CD4-positive, alpha-beta T cell treated with Interleukin-4 for 1 hour (primary cell): ENCODE results near the gene KCTD8.
"Not testable (repeated sequence)": the region's sequence is repeated elsewhere in the genome, so short reads cannot be mapped to it uniquely, and the experiment has no call there.

Experiments
- DNase-seq, 2 donors: peaks; one replicate each; pipeline ENCODE4 v3.0.0-alpha.2; 2020 to 2022

KCTD8 gene

DNA sequence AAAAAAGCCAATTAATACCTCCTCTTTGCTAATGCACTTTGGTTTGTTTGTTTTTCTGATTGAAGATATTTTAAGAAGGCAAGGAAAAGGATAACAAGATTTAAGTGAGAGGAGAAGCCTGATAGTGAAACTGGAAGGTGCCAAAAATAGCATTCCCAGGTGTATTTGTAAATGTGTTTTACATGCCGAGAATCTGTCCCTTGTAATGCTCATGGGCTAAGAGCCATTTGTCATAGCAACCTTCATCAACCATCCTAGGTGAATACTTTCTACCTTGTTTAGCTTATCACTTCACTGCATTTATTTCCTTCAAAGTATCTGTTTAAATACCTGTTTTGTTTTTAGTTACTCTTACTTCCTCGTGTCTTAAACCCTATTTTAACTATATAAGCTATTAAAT is 127.8 kb downstream of the KCTD8 start:
- DNase-seq = no peak

DNA sequence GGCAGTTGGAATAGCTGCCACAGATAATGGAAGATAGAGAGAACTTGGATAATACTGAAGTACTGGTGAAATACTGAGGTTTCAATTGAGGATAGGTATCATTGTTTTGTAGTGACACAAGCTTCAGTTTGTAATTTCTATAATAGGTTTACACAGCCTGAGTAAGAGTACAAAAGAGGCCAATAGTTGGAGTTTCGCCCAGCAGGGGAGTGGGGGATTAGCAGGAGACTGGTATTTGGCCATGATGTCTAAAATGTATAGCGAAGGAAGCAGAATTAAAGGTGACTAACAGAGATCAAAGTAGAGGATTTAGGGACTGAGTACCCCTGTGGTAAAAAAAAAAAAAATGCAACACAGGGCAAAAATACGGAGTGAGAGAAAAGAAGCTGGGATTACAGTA is 129.5 kb downstream of the KCTD8 start:
- DNase-seq = no peak

DNA sequence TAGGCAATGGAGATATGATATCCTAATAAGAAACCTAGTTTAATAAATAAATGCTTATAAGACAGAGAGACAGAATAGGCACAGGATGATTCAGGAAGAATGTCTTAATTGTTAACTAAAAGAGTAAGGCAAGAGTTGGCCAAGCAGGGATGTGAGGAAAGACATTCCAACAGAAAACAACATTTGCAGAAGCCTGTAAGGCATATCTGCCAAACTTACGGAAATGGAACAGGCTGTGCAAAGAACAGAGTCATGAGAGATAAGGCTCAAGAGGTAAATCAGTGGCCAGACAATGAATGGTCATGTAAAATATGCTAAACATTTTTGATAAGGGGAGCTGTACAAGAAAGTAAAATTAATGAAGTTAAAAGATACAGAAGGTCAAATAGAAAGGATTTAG is 134.9 kb downstream of the KCTD8 start:
- no peak for DNase-seq

DNA sequence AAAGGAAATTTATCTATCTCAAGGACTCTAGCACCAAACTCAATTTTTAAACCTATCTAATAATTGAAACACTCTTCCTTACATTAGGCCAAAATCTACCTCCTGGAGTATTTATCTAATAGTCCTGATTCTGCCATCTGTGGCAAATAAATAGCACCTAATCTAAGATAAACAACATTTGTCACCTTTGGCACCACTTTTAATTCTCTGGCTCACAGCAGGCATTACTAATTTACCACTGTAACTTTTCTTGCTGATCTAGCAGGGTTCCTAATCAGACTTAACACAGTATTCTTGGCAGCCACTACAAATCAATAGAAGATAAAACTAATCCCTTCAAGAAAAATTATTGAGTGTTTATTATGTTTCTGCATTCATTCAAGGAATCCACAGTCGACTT is 161.1 kb downstream of the KCTD8 start:
- DNase-seq = no peak

GRCh38 chr4:44279469-44279868 is 169.1 kb downstream of the KCTD8 start:
- no peak for DNase-seq

GRCh38 chr4:44279066-44279465 is 169.5 kb downstream of the KCTD8 start:
- no peak for DNase-seq

- DNase-seq = no peak
Observed at GRCh38 chr4:44257461-44257860, 191.1 kb downstream of the KCTD8 start.

- DNase-seq = no peak
Observed at GRCh38 chr4:44256414-44256813, 192.2 kb downstream of the KCTD8 start.

GRCh38 chr4:44237643-44238042 is 211.0 kb downstream of the KCTD8 start:
- no peak for DNase-seq

DNA sequence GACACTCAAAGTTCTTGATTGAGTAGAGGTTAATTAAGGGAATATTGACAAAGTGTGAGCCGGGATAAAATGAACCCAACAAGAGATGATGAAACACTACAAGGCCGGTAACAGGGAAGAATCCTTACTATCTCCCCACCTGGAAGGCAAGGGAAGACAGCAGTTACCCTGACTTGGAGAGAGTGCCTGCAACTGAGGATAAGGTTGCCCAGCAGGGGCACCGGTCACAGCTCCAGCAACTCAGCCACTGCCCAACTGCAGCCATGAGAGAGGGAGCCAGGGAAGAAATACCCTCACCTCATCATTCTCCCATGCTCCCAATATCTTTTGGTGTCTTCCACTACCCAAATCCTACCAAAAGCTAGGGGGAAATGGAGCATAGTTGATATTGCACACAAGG is 212.7 kb downstream of the KCTD8 start:
- DNase-seq = no peak

- DNase-seq = no peak
Observed at GRCh38 chr4:44232262-44232661, 216.3 kb downstream of the KCTD8 start.

DNA sequence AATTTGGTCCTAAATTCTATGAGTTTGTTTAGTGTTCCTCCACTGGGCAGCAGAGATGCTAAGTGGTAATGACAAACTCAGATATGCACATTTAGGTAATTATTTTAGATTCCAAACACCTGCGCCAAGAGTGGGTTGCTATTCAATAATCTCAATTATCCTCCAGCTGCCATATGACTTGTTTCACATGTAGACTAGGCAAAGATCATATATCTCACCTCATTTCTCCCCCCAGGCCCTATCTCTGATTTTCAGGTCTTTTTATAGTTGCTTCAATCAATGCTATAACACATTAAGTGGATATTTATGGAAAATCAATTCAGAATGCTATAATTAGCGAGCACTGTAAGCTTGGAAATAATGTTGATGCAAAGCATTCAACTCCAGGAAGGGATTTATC is 217.6 kb downstream of the KCTD8 start:
- no peak for DNase-seq

DNA sequence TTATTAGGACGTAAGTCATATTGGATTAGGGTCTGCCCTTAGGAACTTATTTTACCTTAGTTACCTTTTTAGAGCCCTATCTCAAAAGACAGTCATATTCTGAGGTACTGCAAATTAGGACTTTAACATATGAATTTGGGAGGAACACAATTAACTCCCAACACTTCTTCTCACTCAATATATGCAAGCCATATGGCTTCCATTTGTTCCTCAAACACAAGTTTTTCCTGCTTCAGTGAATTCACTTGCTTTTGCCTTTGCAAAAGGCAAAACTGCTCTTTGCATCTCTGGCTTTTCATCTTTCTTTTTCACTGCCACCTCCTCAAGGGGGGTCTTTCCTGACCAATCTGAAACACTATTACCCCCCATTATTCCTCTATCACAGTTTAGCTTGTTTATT is 220.3 kb downstream of the KCTD8 start:
- DNase-seq = no peak

DNA sequence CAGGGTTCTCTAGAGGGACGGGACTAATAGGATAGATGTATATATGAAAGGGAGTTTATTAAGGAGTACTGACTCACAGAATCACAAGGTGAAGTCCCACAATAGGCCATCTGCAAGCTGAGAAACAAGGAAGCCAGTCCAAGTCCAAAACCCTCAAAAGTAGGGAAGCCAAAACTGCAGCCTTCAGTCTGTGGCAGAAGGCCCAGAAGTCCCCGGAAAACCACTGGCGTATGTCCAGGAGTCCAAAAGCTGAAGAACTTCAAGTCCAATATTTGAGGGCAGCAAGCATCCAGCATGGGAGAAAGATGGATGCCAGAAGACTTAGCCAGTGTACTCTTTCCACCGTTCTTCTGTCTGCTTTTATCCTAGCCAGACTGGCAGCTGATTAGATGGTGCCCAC is 227.2 kb downstream of the KCTD8 start:
- DNase-seq = no peak

- no peak for DNase-seq
Observed at GRCh38 chr4:44210750-44211149, 237.9 kb downstream of the KCTD8 start.

- DNase-seq = no peak
Observed at GRCh38 chr4:44196796-44197195, 251.8 kb downstream of the KCTD8 start.

- no peak for DNase-seq
Observed at GRCh38 chr4:44194365-44194764, 254.2 kb downstream of the KCTD8 start.

- no peak for DNase-seq
Observed at GRCh38 chr4:44186850-44187246, 261.8 kb downstream of the KCTD8 start.

DNA sequence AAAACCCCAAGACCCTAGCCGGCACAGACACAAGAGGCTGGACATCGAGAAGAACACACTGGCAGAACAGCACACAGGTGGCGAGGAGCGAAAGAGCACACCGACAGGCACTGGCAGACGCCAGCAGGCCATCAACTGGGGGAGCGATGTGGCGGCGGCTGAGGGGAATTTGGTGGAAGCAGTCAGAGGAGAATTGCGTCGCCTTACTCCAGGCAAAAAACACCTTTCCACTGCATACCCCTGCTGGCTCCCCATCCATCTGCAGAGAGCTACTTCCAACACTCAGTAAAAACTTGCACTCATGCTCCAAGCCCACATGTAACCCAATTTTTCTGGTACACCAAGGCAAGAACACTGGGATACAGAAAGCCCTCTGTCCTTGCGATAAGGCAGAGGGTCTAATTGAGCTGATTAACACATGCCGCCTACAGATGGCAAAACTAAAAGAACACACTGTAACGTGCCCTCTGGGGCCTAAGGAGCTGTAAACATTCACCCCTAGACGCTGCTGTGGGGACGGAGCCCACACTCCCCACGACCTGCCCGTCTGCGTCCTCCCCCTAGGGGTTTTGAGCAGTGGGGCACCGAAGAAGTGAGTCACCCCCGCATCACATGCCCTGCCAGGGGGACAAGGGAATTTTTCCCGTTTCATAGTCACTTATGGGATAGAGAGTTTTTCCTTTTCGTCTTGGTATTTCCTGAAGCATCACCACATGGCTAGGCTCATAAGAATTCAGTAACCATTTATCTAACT is 262.3 kb downstream of the KCTD8 start:
- no peak for DNase-seq

GRCh38 chr4:44181491-44182349 is 266.9 kb downstream of the KCTD8 start:
- DNase-seq = not testable (repeated sequence)

- not testable (repeated sequence) for DNase-seq
Observed at GRCh38 chr4:44167766-44168165, 280.8 kb downstream of the KCTD8 start.

- DNase-seq = no peak
Observed at GRCh38 chr4:44165938-44166337, 282.7 kb downstream of the KCTD8 start.

DNA sequence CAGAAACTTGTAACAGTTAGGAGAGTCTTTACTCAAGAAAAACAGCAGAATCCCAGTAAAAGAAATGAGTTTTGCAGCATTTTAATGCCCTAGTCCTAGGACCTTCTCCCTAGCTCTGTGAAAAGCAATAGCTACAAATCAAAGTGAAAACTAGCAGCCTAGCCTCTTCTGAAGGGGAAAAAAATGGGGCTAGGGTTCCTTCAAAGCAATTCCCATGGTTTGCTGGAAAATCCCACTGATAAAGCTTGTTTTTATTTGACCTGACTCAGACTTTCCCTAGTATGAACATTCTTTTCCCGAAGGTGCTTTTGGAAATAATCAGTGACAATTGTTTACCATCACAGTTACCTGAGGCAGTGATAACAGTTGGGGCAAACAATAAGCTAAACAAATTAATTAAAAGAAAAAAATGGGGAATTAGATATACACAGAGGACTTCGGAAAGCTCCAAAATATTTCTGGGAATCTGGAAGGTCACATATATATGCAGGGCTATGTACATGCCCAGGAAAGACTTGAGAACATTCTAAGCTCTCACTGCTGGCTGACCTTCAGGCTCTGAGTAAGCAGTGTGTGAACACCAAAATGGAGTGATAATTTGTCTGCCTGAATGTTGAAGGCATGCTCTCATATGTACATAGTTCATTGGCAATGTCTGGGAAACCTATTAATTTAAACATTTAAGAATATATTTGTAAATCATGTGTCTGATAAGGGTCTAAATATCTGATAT is 285.9 kb downstream of the KCTD8 start:
- DNase-seq = no peak

- no peak for DNase-seq
Observed at GRCh38 chr4:44161756-44162155, 286.9 kb downstream of the KCTD8 start.
